Activated B cell treated with CpG ODN at 0.5 μM for 24 hours (primary cell): ENCODE data around the gene ANXA8. TPM values are rescaled to one million over a fixed set of nuclear protein-coding genes. Genes with fewer than 3 reads are reported as not detected.

ENCODE experiments used
- ATAC-seq: fragments of 200-7000 bp; cut with Tn5 transposase; one replicate; pipeline ENCODE4 v1.10.0; 2021; ENCODE audit warnings: low read depth, mild to moderate bottlenecking, moderate library complexity
- CTCF ChIA-PET: fragments of 350-600 bp; sonication (Branson Sonifier 250); formaldehyde crosslinking; loops from one replicate; lab custom pipeline; 2021; ENCODE audit warnings: antibody characterized with exemption; lab: Charles Lee
- POLR2A ChIA-PET: fragments of 350-600 bp; sonication (Branson Sonifier 250); formaldehyde crosslinking; loops from one replicate; lab custom pipeline; 2021; ENCODE audit warnings: antibody characterized with exemption; lab: Charles Lee
- DNase-seq: peaks from one replicate; pipeline ENCODE4 v3.0.0; 2022
- H3K27ac Mint-ChIP-seq: one replicate; pipeline ENCODE4 v1.8.0; 2020; ENCODE audit warnings: mixed read lengths
- H3K27me3 Mint-ChIP-seq: one replicate; pipeline ENCODE4 v1.8.0; 2021; ENCODE audit warnings: mixed read lengths
- H3K36me3 Mint-ChIP-seq: one replicate; pipeline ENCODE4 v1.8.0; 2021; ENCODE audit warnings: low read depth, mixed read lengths
- H3K4me1 Mint-ChIP-seq: one replicate; pipeline ENCODE4 v1.8.0; 2021; ENCODE audit warnings: mixed read lengths
- H3K4me3 Mint-ChIP-seq: one replicate; pipeline ENCODE4 v1.8.0; 2020; ENCODE audit warnings: mild to moderate bottlenecking, mixed read lengths
- H3K9me3 Mint-ChIP-seq: one replicate; pipeline ENCODE4 v1.8.0; 2020; ENCODE audit warnings: mixed read lengths
- intact Hi-C: fragments of 100-400 bp; cut with micrococcal nuclease; formaldehyde crosslinking; loops from one replicate; pipeline ENCODE4 v1.15.1; 2024
- total RNA-seq: library from RNA; stranded (reverse); gene quantifications from 2 replicates; pipeline ENCODE4 v1.2.3, GENCODE V29; 2022
- TF ChIP-seq, protein P1 (sequence below): fragments of 200-600 bp; IDR thresholded peaks from one replicate; pipeline ENCODE4 v1.8.0; 2022; ENCODE audit warnings: antibody characterized with exemption, mild to moderate bottlenecking

Gene ANXA8
- total RNA-seq, 1 donor from 2014 or later, result not detected

DNA sequence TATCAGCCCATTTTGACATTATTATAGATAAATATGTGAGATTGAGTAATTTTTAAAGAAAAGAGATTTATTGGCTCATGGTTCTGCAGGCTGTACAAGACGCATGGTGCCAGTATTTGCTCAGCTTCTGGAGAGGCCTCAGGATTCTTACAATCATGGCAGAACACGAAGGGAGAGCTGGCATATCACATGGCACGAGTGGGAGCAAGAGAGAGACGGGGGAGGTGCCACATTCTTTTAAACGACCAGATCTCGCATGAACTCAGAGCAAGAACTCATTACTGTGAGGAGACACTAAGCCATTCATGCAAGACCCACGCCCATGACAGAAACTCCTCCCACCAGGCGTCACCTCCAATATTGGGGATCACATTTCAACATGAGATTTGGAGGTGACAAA lies 59.7 kb downstream of the ANXA8 start:
- Mint-ChIP-seq H3K36me3 (no peaks in the 10 kb centered on the region), H3K27ac (no peak overlapping the region), H3K27me3 (peaks cover 3% of the 10 kb centered on the region), H3K4me3 (no peak overlapping the region), H3K4me1 (no peaks in the 10 kb centered on the region), H3K9me3 (peaks cover 4% of the 10 kb centered on the region)
- ATAC-seq (no peak), DNase-seq (no peak)
- TF ChIP-seq, protein P1, sequence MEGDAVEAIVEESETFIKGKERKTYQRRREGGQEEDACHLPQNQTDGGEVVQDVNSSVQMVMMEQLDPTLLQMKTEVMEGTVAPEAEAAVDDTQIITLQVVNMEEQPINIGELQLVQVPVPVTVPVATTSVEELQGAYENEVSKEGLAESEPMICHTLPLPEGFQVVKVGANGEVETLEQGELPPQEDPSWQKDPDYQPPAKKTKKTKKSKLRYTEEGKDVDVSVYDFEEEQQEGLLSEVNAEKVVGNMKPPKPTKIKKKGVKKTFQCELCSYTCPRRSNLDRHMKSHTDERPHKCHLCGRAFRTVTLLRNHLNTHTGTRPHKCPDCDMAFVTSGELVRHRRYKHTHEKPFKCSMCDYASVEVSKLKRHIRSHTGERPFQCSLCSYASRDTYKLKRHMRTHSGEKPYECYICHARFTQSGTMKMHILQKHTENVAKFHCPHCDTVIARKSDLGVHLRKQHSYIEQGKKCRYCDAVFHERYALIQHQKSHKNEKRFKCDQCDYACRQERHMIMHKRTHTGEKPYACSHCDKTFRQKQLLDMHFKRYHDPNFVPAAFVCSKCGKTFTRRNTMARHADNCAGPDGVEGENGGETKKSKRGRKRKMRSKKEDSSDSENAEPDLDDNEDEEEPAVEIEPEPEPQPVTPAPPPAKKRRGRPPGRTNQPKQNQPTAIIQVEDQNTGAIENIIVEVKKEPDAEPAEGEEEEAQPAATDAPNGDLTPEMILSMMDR, result no peak
- CTCF ChIA-PET, result no interaction called here
- intact Hi-C loops, result no loop called here
- POLR2A ChIA-PET, result no interaction called here

DNA sequence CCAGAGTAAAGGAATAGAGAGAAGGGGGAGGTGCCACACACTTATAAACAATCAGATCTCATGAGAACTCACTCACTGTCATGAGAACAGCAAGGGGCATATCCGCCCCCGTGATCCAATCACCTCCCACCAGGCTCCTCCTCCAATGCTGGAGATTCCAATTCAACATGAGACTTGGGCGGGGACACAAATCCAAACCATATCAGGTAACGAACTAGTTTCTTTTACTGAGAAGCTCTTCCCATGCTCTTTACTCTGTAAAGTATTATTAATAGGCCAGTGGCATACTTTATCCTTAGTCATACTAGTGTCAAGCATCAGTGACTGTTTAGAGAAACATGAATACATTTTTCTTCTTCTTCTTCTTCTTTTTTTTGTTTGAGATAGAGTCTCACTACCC lies 60.4 kb downstream of the ANXA8 start:
- no peak for ATAC-seq
- CTCF ChIA-PET, result no interaction called here
- intact Hi-C loops, result no loop called here
- Mint-ChIP-seq H3K27me3 (no peaks in the 10 kb centered on the region), H3K4me3 (no peak overlapping the region), H3K9me3 (peaks cover 4% of the 10 kb centered on the region), H3K4me1 (no peaks in the 10 kb centered on the region), H3K27ac (no peak overlapping the region), H3K36me3 (no peaks in the 10 kb centered on the region)
- POLR2A ChIA-PET, result no interaction called here
- DNase-seq, result no peak
- TF ChIP-seq, protein P1, result no peak

DNA sequence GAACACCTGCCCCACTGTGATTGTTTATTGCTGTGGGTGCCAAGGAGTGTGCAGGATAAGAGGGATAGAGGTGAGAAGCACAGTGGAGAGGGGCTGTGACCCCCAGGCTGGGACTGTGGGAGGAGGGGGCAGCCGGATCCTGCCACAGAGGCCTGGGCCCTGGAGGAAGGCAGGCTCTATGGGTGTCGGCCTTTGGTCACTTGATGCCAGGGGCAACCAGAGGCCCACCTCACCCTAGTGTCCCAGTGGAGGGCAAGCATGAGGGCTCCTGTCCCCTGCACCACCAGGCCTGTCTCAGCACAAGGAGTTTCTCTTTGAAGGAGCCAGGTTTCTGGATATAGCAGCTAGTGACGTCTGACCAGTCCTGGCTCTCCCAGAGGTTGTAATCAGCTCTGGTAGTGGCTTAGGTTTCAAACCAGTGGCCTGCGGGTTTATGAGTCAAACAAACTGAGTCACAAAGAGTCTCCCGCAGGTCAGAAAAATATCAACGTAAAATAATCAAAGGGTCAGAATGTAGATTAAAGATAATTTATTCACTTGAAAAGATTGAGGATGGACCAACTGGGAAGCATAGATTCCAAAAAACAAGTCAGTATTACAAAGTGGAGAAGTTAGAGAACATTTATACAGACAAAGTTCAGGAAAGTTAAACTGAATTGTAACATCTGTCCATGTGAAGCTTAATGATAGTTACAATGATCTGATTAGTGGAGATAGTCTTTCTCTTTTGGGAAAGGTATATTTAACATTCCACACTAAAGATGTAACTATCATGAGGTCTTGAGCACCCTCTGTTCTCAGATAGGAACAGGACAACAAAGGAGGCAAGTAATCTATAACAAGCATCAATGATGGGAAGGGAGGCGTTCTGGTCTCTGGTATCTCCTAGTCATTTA lies 62.6 kb downstream of the ANXA8 start:
- no peaks in the 10 kb centered on the region for H3K4me1 Mint-ChIP-seq
- H3K27ac Mint-ChIP-seq, result no peak overlapping the region
- no peaks in the 10 kb centered on the region for H3K27me3 Mint-ChIP-seq
- ChIA-PET POLR2A (no interaction called here), CTCF (no interaction called here)
- TF ChIP-seq, protein P1, result no peak
- H3K36me3 Mint-ChIP-seq, result no peaks in the 10 kb centered on the region
- ATAC-seq (no peak), DNase-seq (no peak)
- intact Hi-C loops, result no loop called here
- no peaks in the 10 kb centered on the region for H3K9me3 Mint-ChIP-seq
- H3K4me3 Mint-ChIP-seq, result no peak overlapping the region

DNA sequence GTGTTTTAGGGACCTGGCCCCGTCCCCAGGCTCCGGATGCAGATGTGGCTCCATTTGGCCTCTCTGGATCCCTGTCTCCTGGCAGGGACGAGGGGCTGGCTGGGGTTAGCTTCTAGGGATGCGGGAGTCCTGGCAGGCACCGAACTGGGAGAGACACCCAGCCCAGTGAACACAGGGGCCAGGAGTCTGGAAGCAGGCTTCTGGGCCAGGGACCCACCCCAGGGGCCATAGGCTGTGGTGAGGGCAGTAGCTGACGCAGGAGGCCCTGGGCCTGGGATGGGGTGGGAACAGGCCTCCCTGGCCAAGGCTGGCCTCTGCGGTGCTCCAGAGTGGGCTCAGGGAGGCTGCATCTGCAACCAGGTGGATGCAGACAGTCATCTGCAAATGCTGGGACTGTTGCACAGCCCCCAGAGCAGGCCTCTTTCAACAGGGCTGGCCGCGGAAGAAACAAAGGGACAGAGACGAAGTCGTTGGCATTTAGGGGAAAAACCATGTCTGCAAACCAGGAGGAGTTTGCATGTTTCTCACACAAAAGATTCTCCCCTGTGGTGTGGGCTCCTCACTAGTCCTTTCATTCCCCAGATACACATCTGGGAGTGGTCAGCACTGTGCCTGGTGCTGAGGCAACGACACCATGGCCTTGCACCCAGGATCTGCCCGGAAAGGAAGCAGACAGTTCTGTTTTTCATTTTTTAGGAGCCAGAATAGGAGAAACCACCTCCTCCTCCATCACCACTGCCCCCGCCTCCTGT lies 63.4 kb downstream of the ANXA8 start:
- ATAC-seq (no peak), DNase-seq (no peak)
- no peaks in the 10 kb centered on the region for H3K27me3 Mint-ChIP-seq
- H3K9me3 Mint-ChIP-seq, result no peaks in the 10 kb centered on the region
- POLR2A ChIA-PET, result no interaction called here
- intact Hi-C loops, result no loop called here
- CTCF ChIA-PET, result no interaction called here
- no peaks in the 10 kb centered on the region for H3K4me1 Mint-ChIP-seq
- H3K27ac Mint-ChIP-seq, result no peak overlapping the region
- no peak overlapping the region for H3K4me3 Mint-ChIP-seq
- H3K36me3 Mint-ChIP-seq, result no peaks in the 10 kb centered on the region
- TF ChIP-seq, protein P1, result no peak

DNA sequence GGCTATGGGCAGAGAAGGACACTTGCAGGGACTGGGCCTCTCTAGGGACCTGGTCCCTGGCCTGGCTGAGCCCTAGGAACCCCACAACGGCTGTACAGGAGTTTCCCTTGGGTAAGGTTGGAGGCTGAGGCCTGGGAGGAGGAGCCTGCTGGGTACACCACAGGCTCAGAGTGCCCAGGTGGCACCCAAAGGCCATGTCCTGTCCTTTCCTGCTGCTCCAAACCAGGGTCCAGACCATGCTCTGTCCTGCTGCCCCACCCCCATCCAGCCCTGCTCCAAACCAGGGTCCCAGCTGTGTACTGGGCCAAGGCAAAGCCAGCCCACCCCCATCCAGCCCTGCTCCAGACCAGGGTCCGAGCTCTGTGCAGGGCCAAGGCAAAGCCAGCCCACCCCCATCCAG lies 64.5 kb downstream of the ANXA8 start:
- H3K27ac Mint-ChIP-seq, result no peak overlapping the region
- H3K27me3 Mint-ChIP-seq, result no peaks in the 10 kb centered on the region

More for the DNA sequence above, 64.5 kb downstream of the ANXA8 start:
- TF ChIP-seq, protein P1, result no peak
- no peaks in the 10 kb centered on the region for H3K4me1 Mint-ChIP-seq
- ChIA-PET POLR2A (no interaction called here), CTCF (no interaction called here)
- no peaks in the 10 kb centered on the region for H3K36me3 Mint-ChIP-seq
- H3K4me3 Mint-ChIP-seq, result no peak overlapping the region
- no peaks in the 10 kb centered on the region for H3K9me3 Mint-ChIP-seq
- no peak for ATAC-seq
- intact Hi-C loops, result no loop called here
- no peak for DNase-seq
